SK-N-SH (cell line): ENCODE results near the gene MYOT. TPM values are rescaled to one million over a fixed set of nuclear protein-coding genes. Genes with fewer than 3 reads are reported as not detected.

Source experiments
- CTCF ChIA-PET: fragments of 300-600, 350-600 bp; formaldehyde crosslinking; extraction: SDS; loops from one replicate; lab custom pipeline; 2021; lab: Yijun Ruan, JAX
- POLR2A ChIA-PET: fragments of 350-600 bp; sonication (Branson Sonifier 250); formaldehyde crosslinking; extraction: SDS; loops from one replicate; lab custom pipeline; 2020; ENCODE audit warnings: antibody characterized with exemption, inconsistent platforms; lab: Yijun Ruan, JAX
- DNase-seq: peaks from one replicate; pipeline ENCODE4 v3.0.0; 2012
- H2AFZ ChIP-seq: fragments of 200-600 bp; sonication (generic); 2 replicates; pipeline ENCODE4 v1.8.1; 2016; ENCODE audit warnings: antibody characterized with exemption, mild to moderate bottlenecking, low read depth
- H3F3A ChIP-seq: fragments of 200-600 bp; sonication (generic); replicated peaks from 2 replicates; pipeline ENCODE3; 2016; ENCODE audit warnings: antibody characterized with exemption, mild to moderate bottlenecking; ENCODE audit not compliant: insufficient read depth
- H3K27ac ChIP-seq, 2 experiments: fragments of 200-500 bp in 1 of 2; fragments of 200-600 bp in 1 of 2; sonication (Bioruptor generic) in 1 of 2; sonication (generic), shearing (Covaris generic) in 1 of 2; 2 replicates each; pipeline versions ENCODE4 v1.5.1 to v1.6.1; 2014 to 2016; ENCODE audit warnings: low read depth in 2 of 2, inconsistent platforms in 1 of 2, low read length in 1 of 2, mild to moderate bottlenecking in 1 of 2, mixed read lengths in 1 of 2
- H3K27me3 ChIP-seq: fragments of 200-600 bp; sonication (generic), shearing (Covaris generic); 2 replicates; pipeline ENCODE4 v1.6.1; 2016; ENCODE audit warnings: mixed run types; ENCODE audit not compliant: insufficient read depth
- H3K36me3 ChIP-seq, 2 experiments: fragments of 200-500 bp in 1 of 2; fragments of 200-600 bp in 1 of 2; sonication (Bioruptor generic) in 1 of 2; sonication (generic) in 1 of 2; replicated peaks in 1 of 2; 2 replicates each; pipeline versions ENCODE3 to v1.5.1; 2014 to 2016; ENCODE audit warnings: low read length in 1 of 2, mild to moderate bottlenecking in 1 of 2; ENCODE audit not compliant: insufficient read depth in 2 of 2, control insufficient read depth in 1 of 2
- H3K4me1 ChIP-seq, 2 experiments: fragments of 200-500 bp in 1 of 2; fragments of 200-600 bp in 1 of 2; sonication (Bioruptor generic) in 1 of 2; sonication (generic), shearing (Covaris generic) in 1 of 2; 2 replicates each; pipeline versions ENCODE4 v1.5.1 to v1.6.1; 2014 to 2016; ENCODE audit warnings: low read depth in 1 of 2, low read length in 1 of 2, mixed run types in 1 of 2; ENCODE audit not compliant: insufficient read depth in 2 of 2, control insufficient read depth in 1 of 2
- H3K4me2 ChIP-seq: fragments of 200-600 bp; sonication (generic), shearing (Covaris generic); 2 replicates; pipeline ENCODE4 v1.6.1; 2017; ENCODE audit warnings: mixed run types
- H3K4me3 ChIP-seq, 2 experiments: fragments of 200-500 bp in 1 of 2; fragments of 200-600 bp in 1 of 2; sonication (Bioruptor generic) in 1 of 2; sonication (generic), shearing (Covaris generic) in 1 of 2; 2 replicates each; pipeline versions ENCODE4 v1.5.1 to v1.8.1; 2014 to 2016; ENCODE audit warnings: low read depth in 2 of 2, inconsistent platforms in 1 of 2, low read length in 1 of 2, mild to moderate bottlenecking in 1 of 2, mixed read lengths in 1 of 2, moderate library complexity in 1 of 2
- H3K79me2 ChIP-seq: fragments of 200-600 bp; sonication (generic); 2 replicates; pipeline ENCODE4 v1.8.1; 2017; ENCODE audit warnings: mild to moderate bottlenecking; ENCODE audit not compliant: insufficient read depth
- H3K9ac ChIP-seq: fragments of 200-600 bp; sonication (generic); 2 replicates; pipeline ENCODE4 v1.6.1; 2017; ENCODE audit warnings: mixed run types
- H3K9me2 ChIP-seq: fragments of 200-600 bp; sonication (generic); 2 replicates; pipeline ENCODE4 v1.6.1; 2017; ENCODE audit warnings: mixed run types
- H3K9me3 ChIP-seq: fragments of 200-600 bp; sonication (generic); 2 replicates; pipeline ENCODE4 v1.6.1; 2017; ENCODE audit warnings: mixed run types, mild to moderate bottlenecking, moderate library complexity
- H4K20me1 ChIP-seq: fragments of 200-600 bp; sonication (generic); 2 replicates; pipeline ENCODE4 v1.6.1; 2017; ENCODE audit warnings: mild to moderate bottlenecking, mixed run types; ENCODE audit not compliant: insufficient read depth
- ELF1 ChIP-seq: IDR thresholded peaks from 2 replicates; pipeline ENCODE4 v1.4.0; 2012
- EP300 ChIP-seq, 2 experiments: IDR thresholded peaks; 2 replicates each; pipeline versions ENCODE4 v1.4.0 to v1.6.1; 2012; ENCODE audit warnings: borderline replicate concordance in 1 of 2, low read depth in 1 of 2, low read length in 1 of 2
- EZH2phosphoT487 ChIP-seq: fragments of 200-600 bp; sonication (generic); IDR thresholded peaks from 2 replicates; pipeline ENCODE4 v1.6.1; 2017; ENCODE audit warnings: low read depth, mixed run types, mild to moderate bottlenecking, antibody characterized with exemption, moderate library complexity, borderline replicate concordance
- FOXM1 ChIP-seq: IDR thresholded peaks from 2 replicates; pipeline ENCODE4 v1.4.0; 2012; ENCODE audit warnings: low read depth, mild to moderate bottlenecking
- GABPA ChIP-seq: IDR thresholded peaks from 2 replicates; pipeline ENCODE4 v1.4.0; 2012; ENCODE audit warnings: low read depth, mild to moderate bottlenecking
- GATA2 ChIP-seq: sonication (generic); formaldehyde crosslinking; IDR thresholded peaks from 2 replicates; pipeline ENCODE4 v1.5.0; 2020; ENCODE audit warnings: mild to moderate bottlenecking, missing genetic modification reagents
- JUND ChIP-seq: IDR thresholded peaks from 2 replicates; pipeline ENCODE4 v1.4.0; 2012
- MAX ChIP-seq: IDR thresholded peaks from 2 replicates; pipeline ENCODE4 v1.4.0; 2012; ENCODE audit warnings: low read depth
- MXI1 ChIP-seq: IDR thresholded peaks from 2 replicates; pipeline ENCODE4 v1.6.1; 2012; ENCODE audit warnings: mild to moderate bottlenecking, low read depth, low read length, improper control_type of control experiment
- NFIC ChIP-seq: IDR thresholded peaks from 2 replicates; pipeline ENCODE4 v1.4.0; 2012; ENCODE audit warnings: borderline replicate concordance
- POLR2AphosphoS5 ChIP-seq: IDR thresholded peaks from 2 replicates; pipeline ENCODE4 v1.6.1; 2012; ENCODE audit warnings: low read depth, low read length
- RCOR1 ChIP-seq: fragments of 150-350 bp; IDR thresholded peaks from 2 replicates; pipeline ENCODE4 v1.6.1; 2017; ENCODE audit warnings: antibody characterized with exemption, low read length
- RFX5 ChIP-seq: IDR thresholded peaks from 2 replicates; pipeline ENCODE4 v1.6.1; 2012; ENCODE audit warnings: mild to moderate bottlenecking, improper control_type of control experiment, low read length
- TCF12 ChIP-seq: IDR thresholded peaks from 2 replicates; pipeline ENCODE4 v1.4.0; 2012
- YY1 ChIP-seq: IDR thresholded peaks from 2 replicates; pipeline ENCODE4 v1.4.0; 2012; ENCODE audit warnings: low read depth, mild to moderate bottlenecking
- WGBS: methylation state at CpG from one replicate; pipeline ENCODE4 v1.1.6; 2017; ENCODE audit warnings: low lambda C conversion rate; 5-methylcytosine and 5-hydroxymethylcytosine counted together
- polyA plus RNA-seq, 3 experiments: library from polyadenylated mRNA; depleted of rRNA; stranded (reverse); fragments of >200 nt; gene quantifications; 2 replicates each; pipeline ENCODE4 v1.2.3, GENCODE V29; 2012
- TF ChIP-seq, protein P1 (sequence below): fragments of 150-350 bp; IDR thresholded peaks from 2 replicates; pipeline ENCODE4 v1.6.1; 2016; ENCODE audit warnings: mild to moderate bottlenecking, low read depth, low read length
- TF ChIP-seq, protein P2 (sequence below): IDR thresholded peaks from 2 replicates; pipeline ENCODE4 v1.4.0; 2012; ENCODE audit warnings: low read depth, borderline replicate concordance
- TF ChIP-seq, protein P3 (sequence below): fragments of 200-600 bp; sonication (generic); IDR thresholded peaks from 2 replicates; pipeline ENCODE4 v1.6.1; 2017; ENCODE audit warnings: antibody characterized with exemption, mild to moderate bottlenecking, moderate library complexity
- TF ChIP-seq, protein P4 (sequence below): IDR thresholded peaks from 2 replicates; pipeline ENCODE4 v1.4.0; 2012; ENCODE audit warnings: low read depth, borderline replicate concordance

The MYOT gene
- polyA plus RNA-seq, 1 of the 3 experiments (the other 2 are of a cell fraction), result 0.02 TPM

GRCh38 chr5:137866541-137867388 is 895 bp upstream of the MYOT start:
- no peaks in the 10 kb centered on the region for H3K79me2 ChIP-seq
- H3K27me3 ChIP-seq, result no peaks in the 10 kb centered on the region
- H3F3A ChIP-seq, result peaks cover 3% of the 10 kb centered on the region
- WGBS, result 91% methylated on average over 4 of the region's 4 CpGs
- H3K9ac ChIP-seq, result no peak overlapping the region
- CTCF ChIA-PET, result interaction anchor here (0.6 kb wide), 1 partner anchor 511 kb away, joined by 3 read pairs; no protein-coding TSS in a partner anchor
- no peak for DNase-seq
- POLR2A ChIA-PET, result no interaction called here
- no peaks in the 10 kb centered on the region for H4K20me1 ChIP-seq
- no peak overlapping the region for H3K27ac ChIP-seq
- H3K9me2 ChIP-seq, result no peaks in the 10 kb centered on the region
- H3K9me3 ChIP-seq, result no peaks in the 10 kb centered on the region
- no peak overlapping the region for H3K4me2 ChIP-seq
- no peak overlapping the region for H2AFZ ChIP-seq
- TF ChIP-seq NFIC (no peak), JUND (no peak), RFX5 (no peak), GABPA (no peak), MXI1 (no peak), EZH2phosphoT487 (no peak), EP300 (IDR thresholded peaks at IDR 0.05; ENCODE audit: borderline replicate concordance in 1 of 2, low read depth in 1 of 2, low read length in 1 of 2) (no peak), POLR2AphosphoS5 (no peak), FOXM1 (no peak), GATA2 (CRISPR knock-in tag) (no peak), YY1 (no peak), ELF1 (no peak), TCF12 (no peak), MAX (no peak), RCOR1 (no peak)
- TF ChIP-seq, protein P1, sequence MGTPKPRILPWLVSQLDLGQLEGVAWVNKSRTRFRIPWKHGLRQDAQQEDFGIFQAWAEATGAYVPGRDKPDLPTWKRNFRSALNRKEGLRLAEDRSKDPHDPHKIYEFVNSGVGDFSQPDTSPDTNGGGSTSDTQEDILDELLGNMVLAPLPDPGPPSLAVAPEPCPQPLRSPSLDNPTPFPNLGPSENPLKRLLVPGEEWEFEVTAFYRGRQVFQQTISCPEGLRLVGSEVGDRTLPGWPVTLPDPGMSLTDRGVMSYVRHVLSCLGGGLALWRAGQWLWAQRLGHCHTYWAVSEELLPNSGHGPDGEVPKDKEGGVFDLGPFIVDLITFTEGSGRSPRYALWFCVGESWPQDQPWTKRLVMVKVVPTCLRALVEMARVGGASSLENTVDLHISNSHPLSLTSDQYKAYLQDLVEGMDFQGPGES, result no peak
- TF ChIP-seq, protein P2, sequence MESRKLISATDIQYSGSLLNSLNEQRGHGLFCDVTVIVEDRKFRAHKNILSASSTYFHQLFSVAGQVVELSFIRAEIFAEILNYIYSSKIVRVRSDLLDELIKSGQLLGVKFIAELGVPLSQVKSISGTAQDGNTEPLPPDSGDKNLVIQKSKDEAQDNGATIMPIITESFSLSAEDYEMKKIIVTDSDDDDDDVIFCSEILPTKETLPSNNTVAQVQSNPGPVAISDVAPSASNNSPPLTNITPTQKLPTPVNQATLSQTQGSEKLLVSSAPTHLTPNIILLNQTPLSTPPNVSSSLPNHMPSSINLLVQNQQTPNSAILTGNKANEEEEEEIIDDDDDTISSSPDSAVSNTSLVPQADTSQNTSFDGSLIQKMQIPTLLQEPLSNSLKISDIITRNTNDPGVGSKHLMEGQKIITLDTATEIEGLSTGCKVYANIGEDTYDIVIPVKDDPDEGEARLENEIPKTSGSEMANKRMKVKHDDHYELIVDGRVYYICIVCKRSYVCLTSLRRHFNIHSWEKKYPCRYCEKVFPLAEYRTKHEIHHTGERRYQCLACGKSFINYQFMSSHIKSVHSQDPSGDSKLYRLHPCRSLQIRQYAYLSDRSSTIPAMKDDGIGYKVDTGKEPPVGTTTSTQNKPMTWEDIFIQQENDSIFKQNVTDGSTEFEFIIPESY, result no peak
- TF ChIP-seq, protein P3, sequence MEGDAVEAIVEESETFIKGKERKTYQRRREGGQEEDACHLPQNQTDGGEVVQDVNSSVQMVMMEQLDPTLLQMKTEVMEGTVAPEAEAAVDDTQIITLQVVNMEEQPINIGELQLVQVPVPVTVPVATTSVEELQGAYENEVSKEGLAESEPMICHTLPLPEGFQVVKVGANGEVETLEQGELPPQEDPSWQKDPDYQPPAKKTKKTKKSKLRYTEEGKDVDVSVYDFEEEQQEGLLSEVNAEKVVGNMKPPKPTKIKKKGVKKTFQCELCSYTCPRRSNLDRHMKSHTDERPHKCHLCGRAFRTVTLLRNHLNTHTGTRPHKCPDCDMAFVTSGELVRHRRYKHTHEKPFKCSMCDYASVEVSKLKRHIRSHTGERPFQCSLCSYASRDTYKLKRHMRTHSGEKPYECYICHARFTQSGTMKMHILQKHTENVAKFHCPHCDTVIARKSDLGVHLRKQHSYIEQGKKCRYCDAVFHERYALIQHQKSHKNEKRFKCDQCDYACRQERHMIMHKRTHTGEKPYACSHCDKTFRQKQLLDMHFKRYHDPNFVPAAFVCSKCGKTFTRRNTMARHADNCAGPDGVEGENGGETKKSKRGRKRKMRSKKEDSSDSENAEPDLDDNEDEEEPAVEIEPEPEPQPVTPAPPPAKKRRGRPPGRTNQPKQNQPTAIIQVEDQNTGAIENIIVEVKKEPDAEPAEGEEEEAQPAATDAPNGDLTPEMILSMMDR, result no peak
- TF ChIP-seq, protein P4, sequence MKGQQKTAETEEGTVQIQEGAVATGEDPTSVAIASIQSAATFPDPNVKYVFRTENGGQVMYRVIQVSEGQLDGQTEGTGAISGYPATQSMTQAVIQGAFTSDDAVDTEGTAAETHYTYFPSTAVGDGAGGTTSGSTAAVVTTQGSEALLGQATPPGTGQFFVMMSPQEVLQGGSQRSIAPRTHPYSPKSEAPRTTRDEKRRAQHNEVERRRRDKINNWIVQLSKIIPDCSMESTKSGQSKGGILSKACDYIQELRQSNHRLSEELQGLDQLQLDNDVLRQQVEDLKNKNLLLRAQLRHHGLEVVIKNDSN, result no peak
- H3K4me3 ChIP-seq, result no peak overlapping the region
- H3K4me1 ChIP-seq, result no peaks in the 10 kb centered on the region
- H3K36me3 ChIP-seq, result no peaks in the 10 kb centered on the region
